Trophoblast cell (in vitro differentiated cells and primary cell): Measurements from ENCODE around the gene ZBTB16.
"Not testable (repeated sequence)": the region's sequence is repeated elsewhere in the genome, so short reads cannot be mapped to it uniquely, and the experiment has no call there.

Source experiments
- DNase-seq, 2 donors: peaks; one replicate each; pipeline ENCODE4 v3.0.0-alpha.2; 2016
- H2AFZ ChIP-seq: 2 replicates; pipeline ENCODE4 v1.6.1; 2013; ENCODE audit warnings: low read length, moderate library complexity, mild to moderate bottlenecking; ENCODE audit not compliant: insufficient read depth, poor library complexity
- H2AK5ac ChIP-seq: 2 replicates; pipeline ENCODE4 v1.6.1; 2013; ENCODE audit warnings: mild to moderate bottlenecking, low read length
- H2BK120ac ChIP-seq: 2 replicates; pipeline ENCODE4 v1.6.1; 2013; ENCODE audit warnings: low read length, mild to moderate bottlenecking, moderate library complexity; ENCODE audit not compliant: insufficient read depth, poor library complexity
- H2BK12ac ChIP-seq: 2 replicates; pipeline ENCODE4 v1.6.1; 2013; ENCODE audit warnings: mild to moderate bottlenecking, low read length, moderate library complexity
- H2BK5ac ChIP-seq: 2 replicates; pipeline ENCODE4 v1.6.1; 2013; ENCODE audit warnings: low read length, low read depth, moderate library complexity, mild to moderate bottlenecking; ENCODE audit not compliant: poor library complexity
- H3K14ac ChIP-seq: 2 replicates; pipeline ENCODE4 v1.6.1; 2013; ENCODE audit warnings: mild to moderate bottlenecking, low read length
- H3K18ac ChIP-seq: 2 replicates; pipeline ENCODE4 v1.6.1; 2013; ENCODE audit warnings: mild to moderate bottlenecking, low read length
- H3K23ac ChIP-seq: 2 replicates; pipeline ENCODE4 v1.6.1; 2013; ENCODE audit warnings: low read length
- H3K27ac ChIP-seq: 2 replicates; pipeline ENCODE4 v1.5.1; 2013; ENCODE audit warnings: low read depth, mild to moderate bottlenecking, inconsistent platforms, low read length, moderate library complexity
- H3K27me3 ChIP-seq: 2 replicates; pipeline ENCODE4 v1.6.1; 2013; ENCODE audit warnings: inconsistent platforms, mild to moderate bottlenecking, low read length, moderate library complexity; ENCODE audit not compliant: insufficient read depth
- H3K36me3 ChIP-seq, 2 experiments: 1 replicate in 1 of 2; 2 replicates in 1 of 2; pipeline ENCODE4 v1.6.1; 2013; ENCODE audit warnings: low read length in 2 of 2, mild to moderate bottlenecking in 2 of 2, moderate library complexity in 1 of 2; ENCODE audit not compliant: insufficient read depth in 2 of 2, control insufficient read depth in 1 of 2
- H3K4ac ChIP-seq: 2 replicates; pipeline ENCODE4 v1.6.1; 2013; ENCODE audit warnings: low read depth, mild to moderate bottlenecking, low read length, moderate library complexity
- H3K4me1 ChIP-seq, 2 experiments: 1 replicate in 1 of 2; 2 replicates in 1 of 2; pipeline ENCODE4 v1.6.1; 2013; ENCODE audit warnings: low read length in 2 of 2, mild to moderate bottlenecking in 2 of 2, moderate library complexity in 1 of 2; ENCODE audit not compliant: insufficient read depth in 2 of 2, control insufficient read depth in 1 of 2
- H3K4me2 ChIP-seq: 2 replicates; pipeline ENCODE4 v1.6.1; 2013; ENCODE audit warnings: inconsistent platforms, mild to moderate bottlenecking, low read length, moderate library complexity
- H3K4me3 ChIP-seq: 2 replicates; pipeline ENCODE4 v1.5.1; 2013; ENCODE audit warnings: mild to moderate bottlenecking, low read depth, low read length, inconsistent platforms
- H3K79me1 ChIP-seq: one replicate; pipeline ENCODE4 v1.6.1; 2013; ENCODE audit warnings: low read length
- H3K79me2 ChIP-seq: 2 replicates; pipeline ENCODE4 v1.6.1; 2013; ENCODE audit warnings: low read length, mild to moderate bottlenecking; ENCODE audit not compliant: control insufficient read depth, insufficient read depth, poor library complexity
- H3K9ac ChIP-seq: 2 replicates; pipeline ENCODE4 v1.6.1; 2013; ENCODE audit warnings: mild to moderate bottlenecking, low read length
- H3K9me3 ChIP-seq: 2 replicates; pipeline ENCODE4 v1.6.1; 2013; ENCODE audit warnings: low read depth, mild to moderate bottlenecking, control low read depth, inconsistent platforms, low read length; ENCODE audit not compliant: insufficient read depth
- H4K12ac ChIP-seq: 2 replicates; pipeline ENCODE4 v1.6.1; 2013; ENCODE audit warnings: low read depth, mild to moderate bottlenecking, low read length, moderate library complexity
- H4K8ac ChIP-seq: 2 replicates; pipeline ENCODE4 v1.6.1; 2013; ENCODE audit warnings: low read depth, mild to moderate bottlenecking, low read length, moderate library complexity
- H4K91ac ChIP-seq: one replicate; pipeline ENCODE4 v1.6.1; 2013; ENCODE audit warnings: low read depth, mild to moderate bottlenecking, low read length, moderate library complexity
- WGBS: extraction: QIAGEN DNeasy Blood & Tissue Kit; methylation state at CpG from one replicate; pipeline ENCODE4 v1.1.7; 2013; ENCODE audit warnings: missing lambda C conversion rate; ENCODE audit not compliant: insufficient read length, insufficient coverage; ENCODE audit errors: extremely low coverage; 5-methylcytosine and 5-hydroxymethylcytosine counted together

ZBTB16 gene

GRCh38 chr11:114049050-114049449, 10.5 kb upstream of the ZBTB16 start:
- H2AK5ac ChIP-seq, result no peak overlapping the region
- no peak overlapping the region for H3K27ac ChIP-seq
- no peak overlapping the region for H3K4ac ChIP-seq
- no peak overlapping the region for H3K4me2 ChIP-seq
- H3K9me3 ChIP-seq, result no peaks in the 10 kb centered on the region
- no peak overlapping the region for H3K4me3 ChIP-seq
- H3K79me1 ChIP-seq, result no peaks in the 10 kb centered on the region
- H4K12ac ChIP-seq, result no peak overlapping the region
- H2BK12ac ChIP-seq, result no peak overlapping the region
- no peak overlapping the region for H3K9ac ChIP-seq
- no peak overlapping the region for H3K23ac ChIP-seq
- no peaks in the 10 kb centered on the region for H3K4me1 ChIP-seq
- no peak overlapping the region for H4K8ac ChIP-seq
- no peak for DNase-seq
- WGBS, result no CpG with 5 or more reads among the region's 2 CpGs
- no peak overlapping the region for H2AFZ ChIP-seq
- H2BK5ac ChIP-seq, result no peak overlapping the region
- no peak overlapping the region for H2BK120ac ChIP-seq
- no peaks in the 10 kb centered on the region for H3K36me3 ChIP-seq
- H4K91ac ChIP-seq, result no peak overlapping the region
- H3K27me3 ChIP-seq, result no peaks in the 10 kb centered on the region
- no peak overlapping the region for H3K18ac ChIP-seq
- no peaks in the 10 kb centered on the region for H3K79me2 ChIP-seq
- no peak overlapping the region for H3K14ac ChIP-seq

GRCh38 chr11:114049766-114050165, 9.7 kb upstream of the ZBTB16 start:
- H2BK12ac ChIP-seq, H3K4me1 ChIP-seq, H4K91ac ChIP-seq, H4K12ac ChIP-seq, H3K4me3 ChIP-seq, H3K18ac ChIP-seq, H2AK5ac ChIP-seq, H3K9me3 ChIP-seq, H3K14ac ChIP-seq, H3K9ac ChIP-seq, H3K36me3 ChIP-seq, H3K79me1 ChIP-seq, H3K4me2 ChIP-seq, H2AFZ ChIP-seq, H3K23ac ChIP-seq, H2BK5ac ChIP-seq, H3K27me3 ChIP-seq, H4K8ac ChIP-seq, H3K79me2 ChIP-seq, H3K27ac ChIP-seq, DNase-seq, H3K4ac ChIP-seq, H2BK120ac ChIP-seq: not testable (repeated sequence)
- WGBS, result no CpG with 5 or more reads among the region's 9 CpGs

- H3K79me1 ChIP-seq, result no peaks in the 10 kb centered on the region
Observed at GRCh38 chr11:114050258-114050927, 9.1 kb upstream of the ZBTB16 start.

GRCh38 chr11:114051558-114051957, 8.0 kb upstream of the ZBTB16 start:
- H3K14ac ChIP-seq, result no peak overlapping the region
- no peak for DNase-seq
- no peak overlapping the region for H3K4me3 ChIP-seq

More at GRCh38 chr11:114050258-114050927, 9.1 kb upstream of the ZBTB16 start:
- no peak overlapping the region for H3K4me3 ChIP-seq
- no peak overlapping the region for H2AFZ ChIP-seq
- H3K14ac ChIP-seq, result no peak overlapping the region
- WGBS, result no CpG with 5 or more reads among the region's 15 CpGs
- no peak overlapping the region for H2BK5ac ChIP-seq
- no peak overlapping the region for H3K23ac ChIP-seq
- no peaks in the 10 kb centered on the region for H3K27me3 ChIP-seq
- no peak overlapping the region for H3K4ac ChIP-seq
- H2BK12ac ChIP-seq, result no peak overlapping the region
- no peaks in the 10 kb centered on the region for H3K79me2 ChIP-seq
- H4K12ac ChIP-seq, result no peak overlapping the region
- H2BK120ac ChIP-seq, result no peak overlapping the region
- no peak overlapping the region for H3K18ac ChIP-seq
- H2AK5ac ChIP-seq, result no peak overlapping the region
- H3K36me3 ChIP-seq, result no peaks in the 10 kb centered on the region
- H3K4me2 ChIP-seq, result no peak overlapping the region
- H4K91ac ChIP-seq, result no peak overlapping the region
- no peak overlapping the region for H4K8ac ChIP-seq
- H3K9me3 ChIP-seq, result no peaks in the 10 kb centered on the region
- DNase-seq, result no peak
- no peaks in the 10 kb centered on the region for H3K4me1 ChIP-seq
- H3K27ac ChIP-seq, result no peak overlapping the region
- no peak overlapping the region for H3K9ac ChIP-seq

More at GRCh38 chr11:114051558-114051957, 8.0 kb upstream of the ZBTB16 start:
- Histone ChIP-seq H3K79me2 (no peaks in the 10 kb centered on the region), H4K8ac (no peak overlapping the region), H2AK5ac (no peak overlapping the region), H3K9me3 (no peaks in the 10 kb centered on the region), H2BK5ac (no peak overlapping the region), H3K18ac (no peak overlapping the region), H3K79me1 (no peaks in the 10 kb centered on the region), H4K91ac (no peak overlapping the region), H3K4me1 (no peaks in the 10 kb centered on the region), H3K23ac (no peak overlapping the region), H3K27ac (no peak overlapping the region), H2BK120ac (no peak overlapping the region), H2BK12ac (no peak overlapping the region), H4K12ac (no peak overlapping the region), H3K9ac (no peak overlapping the region), H3K4me2 (no peak overlapping the region), H2AFZ (no peak overlapping the region), H3K4ac (no peak overlapping the region), H3K27me3 (no peaks in the 10 kb centered on the region), H3K36me3 (no peaks in the 10 kb centered on the region)
- WGBS, result no CpG with 5 or more reads among the region's 4 CpGs
